Measurements from ENCODE around the gene ASS1. TPM values are rescaled to one million over a fixed set of nuclear protein-coding genes. Genes with fewer than 3 reads are reported as not detected.

The ASS1 gene
- polyA plus RNA-seq, 2 of the 4 experiments (the other 2 are of a cell fraction) = 11.3 to 32.5 TPM

DNA sequence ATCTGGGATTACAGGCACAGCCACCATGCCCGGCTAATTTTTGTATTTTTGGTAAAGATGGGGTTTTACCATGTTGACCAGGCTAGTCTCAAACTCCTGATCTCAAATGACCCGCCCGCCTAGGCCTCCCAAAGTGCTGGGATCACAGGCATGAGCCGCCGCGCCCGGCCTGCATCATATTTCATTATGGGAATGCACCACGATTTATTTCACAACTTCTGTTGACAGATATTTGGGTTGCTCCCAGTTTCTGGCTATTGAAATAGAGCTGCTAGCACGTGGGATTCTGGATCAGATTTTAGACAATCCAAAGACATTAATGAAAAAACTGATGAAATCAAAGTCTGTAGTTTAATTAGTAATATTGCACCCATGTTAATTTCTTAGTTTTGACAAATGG is 86.2 kb downstream of the ASS1 start:
- no peak for ATAC-seq
- ChIA-PET POLR2A (no interaction called here), CTCF (interaction anchor here (1.5 to 2.6 kb wide), 3 partner anchors 12 to 71 kb away, joined by 4 to 7 read pairs (median 4); no protein-coding TSS in a partner anchor)
- no peak for DNase-seq (ENCODE audit: low read depth in 1 of 2, low spot score in 1 of 2)
- TF ChIP-seq HEYL (CRISPR knock-in tag; IDR thresholded peaks at IDR 0.05) (no peak), RAD21 (conservative IDR thresholded peaks at IDR 0.05 in 1 of 2, IDR thresholded peaks at IDR 0.05 in 1 of 2) (no peak), ZC3H11A (IDR thresholded peaks at IDR 0.05) (no peak), CEBPB (IDR thresholded peaks at IDR 0.05) (0 out of 4 replicates have a peak, but pooled peaks of 1 of the 2 experiments have one; percentile 13)
- TF ChIP-seq, protein P1, sequence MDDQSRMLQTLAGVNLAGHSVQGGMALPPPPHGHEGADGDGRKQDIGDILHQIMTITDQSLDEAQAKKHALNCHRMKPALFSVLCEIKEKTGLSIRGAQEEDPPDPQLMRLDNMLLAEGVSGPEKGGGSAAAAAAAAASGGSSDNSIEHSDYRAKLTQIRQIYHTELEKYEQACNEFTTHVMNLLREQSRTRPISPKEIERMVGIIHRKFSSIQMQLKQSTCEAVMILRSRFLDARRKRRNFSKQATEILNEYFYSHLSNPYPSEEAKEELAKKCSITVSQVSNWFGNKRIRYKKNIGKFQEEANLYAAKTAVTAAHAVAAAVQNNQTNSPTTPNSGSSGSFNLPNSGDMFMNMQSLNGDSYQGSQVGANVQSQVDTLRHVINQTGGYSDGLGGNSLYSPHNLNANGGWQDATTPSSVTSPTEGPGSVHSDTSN (IDR thresholded peaks at IDR 0.05) = no peak
- no peak for FAIRE-seq
- Histone ChIP-seq H3K4me3 (no peak overlapping the region), H3K27ac (no peak overlapping the region), H3K9me3 (no peaks in the 10 kb centered on the region), H3K4me2 (no peak overlapping the region), H3K4me1 (no peaks in the 10 kb centered on the region)
- WGBS (ENCODE audit: missing lambda C conversion rate) = 45% methylated on average over 9 of the region's 9 CpGs

DNA sequence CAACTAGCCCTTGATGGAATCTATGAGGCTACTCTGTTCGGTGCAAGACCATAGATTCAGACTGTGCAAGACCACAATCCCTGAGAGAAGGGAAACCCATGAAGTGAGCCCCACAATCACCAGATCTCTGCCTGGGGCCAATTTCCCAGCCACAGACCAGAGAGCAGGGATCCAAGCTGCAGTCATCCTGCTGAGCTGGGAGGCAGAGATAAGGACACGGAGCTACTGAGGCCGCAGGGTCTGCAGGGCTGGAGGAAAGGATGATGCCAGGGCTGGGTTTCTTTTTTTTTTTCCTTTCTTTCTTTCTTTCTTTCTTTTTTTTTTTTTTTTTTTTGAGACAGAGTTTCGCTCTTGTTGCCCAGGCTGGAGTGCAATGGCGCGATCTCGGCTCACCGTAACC is 86.9 kb downstream of the ASS1 start:
- WGBS (ENCODE audit: missing lambda C conversion rate) = 91% methylated on average over 4 of the region's 8 CpGs
- Histone ChIP-seq H3K4me3 (no peak overlapping the region), H3K9me3 (no peaks in the 10 kb centered on the region), H3K27ac (no peak overlapping the region), H3K4me1 (no peaks in the 10 kb centered on the region), H3K4me2 (no peak overlapping the region)
- ATAC-seq = no peak
- ChIA-PET POLR2A (interaction anchor here (0.6 kb wide), 1 partner anchor 79 kb away, joined by 3 read pairs; no protein-coding TSS in a partner anchor), CTCF (interaction anchor here (0.8 to 2.6 kb wide), 4 partner anchors 10 to 66 kb away, joined by 3 to 7 read pairs (median 4); no protein-coding TSS in a partner anchor)
- no peak for FAIRE-seq
- DNase-seq (ENCODE audit: low read depth in 1 of 2, low spot score in 1 of 2) = no peak
- TF ChIP-seq RAD21 (conservative IDR thresholded peaks at IDR 0.05 in 1 of 2, IDR thresholded peaks at IDR 0.05 in 1 of 2) = no peak
- TF ChIP-seq ZFP36 (IDR thresholded peaks at IDR 0.05; ENCODE audit: borderline replicate concordance, partially characterized antibody) = no peak
- no peak for TF ChIP-seq NPAS2 (CRISPR knock-in tag; IDR thresholded peaks at IDR 0.05; ENCODE audit: borderline replicate concordance)
- TF ChIP-seq TFCP2L1 (CRISPR knock-in tag; IDR thresholded peaks at IDR 0.05) = no peak
- TF ChIP-seq, protein P2, sequence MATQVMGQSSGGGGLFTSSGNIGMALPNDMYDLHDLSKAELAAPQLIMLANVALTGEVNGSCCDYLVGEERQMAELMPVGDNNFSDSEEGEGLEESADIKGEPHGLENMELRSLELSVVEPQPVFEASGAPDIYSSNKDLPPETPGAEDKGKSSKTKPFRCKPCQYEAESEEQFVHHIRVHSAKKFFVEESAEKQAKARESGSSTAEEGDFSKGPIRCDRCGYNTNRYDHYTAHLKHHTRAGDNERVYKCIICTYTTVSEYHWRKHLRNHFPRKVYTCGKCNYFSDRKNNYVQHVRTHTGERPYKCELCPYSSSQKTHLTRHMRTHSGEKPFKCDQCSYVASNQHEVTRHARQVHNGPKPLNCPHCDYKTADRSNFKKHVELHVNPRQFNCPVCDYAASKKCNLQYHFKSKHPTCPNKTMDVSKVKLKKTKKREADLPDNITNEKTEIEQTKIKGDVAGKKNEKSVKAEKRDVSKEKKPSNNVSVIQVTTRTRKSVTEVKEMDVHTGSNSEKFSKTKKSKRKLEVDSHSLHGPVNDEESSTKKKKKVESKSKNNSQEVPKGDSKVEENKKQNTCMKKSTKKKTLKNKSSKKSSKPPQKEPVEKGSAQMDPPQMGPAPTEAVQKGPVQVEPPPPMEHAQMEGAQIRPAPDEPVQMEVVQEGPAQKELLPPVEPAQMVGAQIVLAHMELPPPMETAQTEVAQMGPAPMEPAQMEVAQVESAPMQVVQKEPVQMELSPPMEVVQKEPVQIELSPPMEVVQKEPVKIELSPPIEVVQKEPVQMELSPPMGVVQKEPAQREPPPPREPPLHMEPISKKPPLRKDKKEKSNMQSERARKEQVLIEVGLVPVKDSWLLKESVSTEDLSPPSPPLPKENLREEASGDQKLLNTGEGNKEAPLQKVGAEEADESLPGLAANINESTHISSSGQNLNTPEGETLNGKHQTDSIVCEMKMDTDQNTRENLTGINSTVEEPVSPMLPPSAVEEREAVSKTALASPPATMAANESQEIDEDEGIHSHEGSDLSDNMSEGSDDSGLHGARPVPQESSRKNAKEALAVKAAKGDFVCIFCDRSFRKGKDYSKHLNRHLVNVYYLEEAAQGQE (IDR thresholded peaks at IDR 0.05) = no peak
- no peak for TF ChIP-seq MYC (IDR thresholded peaks at IDR 0.05; ENCODE audit: borderline replicate concordance, low read length)
- TF ChIP-seq HOXB5 (CRISPR knock-in tag; IDR thresholded peaks at IDR 0.05) = no peak
- no peak for TF ChIP-seq JUNB (IDR thresholded peaks at IDR 0.05)
- TF ChIP-seq HOXB13 (CRISPR knock-in tag; IDR thresholded peaks at IDR 0.05; ENCODE audit: low read depth) = no peak

DNA sequence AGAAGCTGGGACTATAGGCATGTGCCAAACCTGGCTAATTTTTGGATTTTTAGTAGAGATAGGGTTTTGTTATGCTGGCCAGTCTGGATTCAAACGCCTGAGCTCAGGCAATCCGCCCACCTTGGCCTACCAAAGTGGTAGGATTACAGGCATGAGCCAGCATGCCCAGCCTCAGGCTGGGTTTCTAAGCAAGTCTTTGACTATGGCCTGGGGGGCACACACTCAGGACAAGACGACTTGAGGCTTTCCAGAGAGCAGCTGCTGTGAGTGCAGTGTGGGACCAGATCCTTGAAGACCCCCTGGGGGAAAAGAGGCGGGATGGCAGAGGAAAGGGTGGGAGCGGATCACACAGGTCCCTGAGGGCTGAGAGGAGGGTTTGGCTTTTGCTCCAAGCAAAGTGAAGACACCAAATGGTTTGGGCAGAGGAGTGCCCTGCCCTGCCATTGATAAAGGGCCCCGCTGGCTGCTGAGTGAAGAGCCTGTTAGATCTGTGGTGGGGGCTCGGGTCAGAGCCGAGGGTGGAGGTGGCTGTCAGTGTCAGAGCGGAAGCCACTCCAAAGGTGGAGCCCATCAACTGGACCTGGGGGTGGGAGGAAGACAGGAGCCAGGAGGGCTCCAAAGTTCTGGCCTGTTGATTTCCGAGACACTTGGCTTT is 87.8 kb downstream of the ASS1 start:
- 80% methylated on average over 10 of the region's 10 CpGs for WGBS (ENCODE audit: missing lambda C conversion rate)
- Histone ChIP-seq H3K27ac (no peak overlapping the region), H3K9me3 (no peaks in the 10 kb centered on the region), H3K4me1 (no peaks in the 10 kb centered on the region), H3K4me2 (no peak overlapping the region), H3K4me3 (no peak overlapping the region)
- FAIRE-seq = no peak
- no peak for DNase-seq (ENCODE audit: low read depth in 1 of 2, low spot score in 1 of 2)
- ATAC-seq = no peak
- ChIA-PET POLR2A (no interaction called here), CTCF (interaction anchor here (0.7 to 2.6 kb wide), 3 partner anchors 9 to 37 kb away, joined by 3 to 7 read pairs (median 3); no protein-coding TSS in a partner anchor)
- TF ChIP-seq ZNF302 (CRISPR knock-in tag; IDR thresholded peaks at IDR 0.05) (no peak), RARB (CRISPR knock-in tag; IDR thresholded peaks at IDR 0.05) (no peak), SREBF2 (IDR thresholded peaks at IDR 0.05) (no peak), RCOR1 (IDR thresholded peaks at IDR 0.05; ENCODE audit: low read depth, low read length) (no peak), KDM5A (IDR thresholded peaks at IDR 0.05) (no peak), FOSL2 (IDR thresholded peaks at IDR 0.05) (no peak), FOSL2 (CRISPR knock-in tag; IDR thresholded peaks at IDR 0.05) (no peak), HOXB5 (CRISPR knock-in tag; IDR thresholded peaks at IDR 0.05) (no peak), JUNB (IDR thresholded peaks at IDR 0.05) (no peak), NFE2L2 (conservative IDR thresholded peaks at IDR 0.05; ENCODE audit: low read length) (no peak), RAD21 (conservative IDR thresholded peaks at IDR 0.05 in 1 of 2, IDR thresholded peaks at IDR 0.05 in 1 of 2) (no peak), KDM1A (IDR thresholded peaks at IDR 0.05; ENCODE audit: low read depth) (no peak), CHD4 (IDR thresholded peaks at IDR 0.05; ENCODE audit: borderline replicate concordance) (no peak), NPAS2 (CRISPR knock-in tag; IDR thresholded peaks at IDR 0.05; ENCODE audit: borderline replicate concordance) (no peak), MAZ (IDR thresholded peaks at IDR 0.05; ENCODE audit: borderline replicate concordance, low read depth, low read length) (no peak), SMC3 (IDR thresholded peaks at IDR 0.05) (no peak), CEBPB (IDR thresholded peaks at IDR 0.05) (no peak)
- TF ChIP-seq, protein P3, sequence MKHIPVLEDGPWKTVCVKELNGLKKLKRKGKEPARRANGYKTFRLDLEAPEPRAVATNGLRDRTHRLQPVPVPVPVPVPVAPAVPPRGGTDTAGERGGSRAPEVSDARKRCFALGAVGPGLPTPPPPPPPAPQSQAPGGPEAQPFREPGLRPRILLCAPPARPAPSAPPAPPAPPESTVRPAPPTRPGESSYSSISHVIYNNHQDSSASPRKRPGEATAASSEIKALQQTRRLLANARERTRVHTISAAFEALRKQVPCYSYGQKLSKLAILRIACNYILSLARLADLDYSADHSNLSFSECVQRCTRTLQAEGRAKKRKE (CRISPR knock-in tag; IDR thresholded peaks at IDR 0.05; ENCODE audit: low read depth) = no peak
- TF ChIP-seq, protein P4, sequence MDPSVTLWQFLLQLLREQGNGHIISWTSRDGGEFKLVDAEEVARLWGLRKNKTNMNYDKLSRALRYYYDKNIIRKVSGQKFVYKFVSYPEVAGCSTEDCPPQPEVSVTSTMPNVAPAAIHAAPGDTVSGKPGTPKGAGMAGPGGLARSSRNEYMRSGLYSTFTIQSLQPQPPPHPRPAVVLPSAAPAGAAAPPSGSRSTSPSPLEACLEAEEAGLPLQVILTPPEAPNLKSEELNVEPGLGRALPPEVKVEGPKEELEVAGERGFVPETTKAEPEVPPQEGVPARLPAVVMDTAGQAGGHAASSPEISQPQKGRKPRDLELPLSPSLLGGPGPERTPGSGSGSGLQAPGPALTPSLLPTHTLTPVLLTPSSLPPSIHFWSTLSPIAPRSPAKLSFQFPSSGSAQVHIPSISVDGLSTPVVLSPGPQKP (IDR thresholded peaks at IDR 0.05; ENCODE audit: low read depth, low read length) = no peak

Data from A549 (cell line).